Omental fat pad (tissue), 4 donors: Measurements from ENCODE around the gene EED. TPM values are rescaled to one million over a fixed set of nuclear protein-coding genes. Genes with fewer than 3 reads are reported as not detected.

Experiments used
- ATAC-seq: fragments of 150-250 bp; one replicate; pipeline ENCODE4 v1.9.1; 2016; ENCODE audit warnings: mild to moderate bottlenecking, moderate library complexity; ENCODE audit not compliant: low FRiP score
- DNase-seq: peaks from one replicate; pipeline ENCODE4 v3.0.0-alpha.2; 2019; ENCODE audit warnings: low spot score
- CTCF ChIP-seq, 3 donors: fragments of 450-650 bp; IDR thresholded peaks; one replicate each; pipeline ENCODE4 v1.5.1; 2016 to 2017; ENCODE audit warnings: antibody characterized with exemption in 3 of 3, mild to moderate bottlenecking in 3 of 3, moderate library complexity in 2 of 3
- total RNA-seq, 4 donors: library from RNA; depleted of rRNA; stranded (reverse); fragments of >200 nt; gene quantifications; one replicate each; pipeline ENCODE4 v1.1.0, GENCODE V29; 2016

Gene EED
- total RNA-seq, 4 donors from 2014 or later, result 13.2 to 29.6 (median 18.9) TPM

- no peak for ATAC-seq
Observed at GRCh38 chr11:86261328-86261727, 16.8 kb downstream of the EED start.

GRCh38 chr11:86262387-86262786 lies 17.8 kb downstream of the EED start:
- ATAC-seq (no peak), DNase-seq (no peak)
- no peak for TF ChIP-seq CTCF (IDR thresholded peaks at IDR 0.05)

More at GRCh38 chr11:86261328-86261727, 16.8 kb downstream of the EED start:
- no peak for DNase-seq
- TF ChIP-seq CTCF (IDR thresholded peaks at IDR 0.05), result no peak

- DNase-seq (no peak), ATAC-seq (no peak)
- no peak for TF ChIP-seq CTCF (IDR thresholded peaks at IDR 0.05)
Observed at GRCh38 chr11:86264649-86265048, 20.1 kb downstream of the EED start.

- no peak for DNase-seq
- TF ChIP-seq CTCF (IDR thresholded peaks at IDR 0.05), result no peak
- no peak for ATAC-seq
Observed at GRCh38 chr11:86265194-86265593, 20.6 kb downstream of the EED start.

GRCh38 chr11:86269645-86270044 lies 25.1 kb downstream of the EED start:
- TF ChIP-seq CTCF (IDR thresholded peaks at IDR 0.05), result no peak
- ATAC-seq (no peak), DNase-seq (no peak)

- TF ChIP-seq CTCF (IDR thresholded peaks at IDR 0.05), result no peak
- ATAC-seq (no peak), DNase-seq (no peak)
Observed at GRCh38 chr11:86274503-86274902, 29.9 kb downstream of the EED start.

GRCh38 chr11:86274999-86275398 lies 30.4 kb downstream of the EED start:
- ATAC-seq, result no peak
- no peak for DNase-seq
- no peak for TF ChIP-seq CTCF (IDR thresholded peaks at IDR 0.05)
